GM12878 (cell line): ENCODE results near the gene PDE6A. TPM values are rescaled to one million over a fixed set of nuclear protein-coding genes. Genes with fewer than 3 reads are reported as not detected.

Experiments used
- ATAC-seq: fragments of 200-7000 bp; cut with Tn5 transposase; 3 replicates; pipeline ENCODE4 v1.9.1; 2020; ENCODE audit warnings: mild to moderate bottlenecking, moderate library complexity
- BruUV-seq: library from RNA; stranded (reverse); fragments of 400-500 nt; replicated peaks from 2 replicates; lab custom pipeline; 2021; lab: Mats Ljungman, UMichigan
- CTCF ChIA-PET: fragments of 300-600 bp; sonication (Branson Sonifier 250); formaldehyde crosslinking; extraction: SDS; loops from one replicate; lab custom pipeline; 2021; ENCODE audit warnings: inconsistent platforms; lab: Yijun Ruan, JAX
- POLR2A ChIA-PET: fragments of 350-600 bp; formaldehyde crosslinking; extraction: SDS; loops from one replicate; lab custom pipeline; 2021; ENCODE audit warnings: inconsistent platforms; lab: Charles Lee
- RAD21 ChIA-PET: fragments of 300-600 bp; sonication (Branson Sonifier 250); formaldehyde crosslinking; loops from one replicate; lab custom pipeline; 2023; ENCODE audit warnings: antibody characterized with exemption; ENCODE audit not compliant: unreplicated experiment; lab: Charles Lee
- SMC1A ChIA-PET: fragments of 300-600 bp; sonication (Branson Sonifier 250); formaldehyde crosslinking; loops from one replicate; lab custom pipeline; 2023; ENCODE audit not compliant: unreplicated experiment, uncharacterized antibody; lab: Charles Lee
- DNase-seq: peaks from one replicate; pipeline ENCODE4 v3.0.0-alpha.2; 2011; ENCODE audit warnings: low read depth, low spot score
- FAIRE-seq: peaks from 3 replicates; lab custom pipeline; 2011; peaks lifted over from hg19 to GRCh38; lab: Jason Lieb, UNC
- H2AFZ ChIP-seq: 2 replicates; pipeline ENCODE4 v1.6.0; 2011; ENCODE audit warnings: low read depth, low read length, control low read depth; ENCODE audit not compliant: control insufficient read depth
- H3K27ac ChIP-seq: 2 replicates; pipeline ENCODE4 v1.5.1; 2011; ENCODE audit warnings: control low read depth; ENCODE audit not compliant: control insufficient read depth, insufficient read depth
- H3K27me3 ChIP-seq, 2 experiments: replicated peaks in 1 of 2; 2 replicates each; pipeline versions ENCODE4 v1.6.0 to v1.6.1; 2011; ENCODE audit warnings: low read length in 1 of 2; ENCODE audit not compliant: control insufficient read depth in 2 of 2, insufficient read depth in 2 of 2
- H3K36me3 ChIP-seq, 2 experiments: 2 replicates each; pipeline ENCODE4 v1.5.1; 2011; ENCODE audit warnings: low read length in 1 of 2; ENCODE audit not compliant: control insufficient read depth in 2 of 2, insufficient read depth in 2 of 2
- H3K4me1 ChIP-seq: 2 replicates; pipeline ENCODE4 v1.6.1; 2011; ENCODE audit warnings: mild to moderate bottlenecking, low read length, moderate library complexity, mixed read lengths; ENCODE audit not compliant: control insufficient read depth, insufficient read depth
- H3K4me2 ChIP-seq: 2 replicates; pipeline ENCODE4 v1.6.0; 2011; ENCODE audit warnings: control low read depth; ENCODE audit not compliant: control insufficient read depth, insufficient read depth
- H3K4me3 ChIP-seq: fragments of 200-600 bp; sonication (generic); 2 replicates; pipeline ENCODE4 v1.5.1; 2016
- H3K79me2 ChIP-seq: 2 replicates; pipeline ENCODE4 v1.6.0; 2011; ENCODE audit warnings: low read length; ENCODE audit not compliant: control insufficient read depth, insufficient read depth
- H3K9ac ChIP-seq: 2 replicates; pipeline ENCODE4 v1.8.0; 2011; ENCODE audit warnings: low read length, control low read depth, mixed read lengths; ENCODE audit not compliant: control insufficient read depth, insufficient read depth
- H3K9me3 ChIP-seq: replicated peaks from 3 replicates; pipeline ENCODE4 v1.5.1; 2011; ENCODE audit warnings: mild to moderate bottlenecking, low read length; ENCODE audit not compliant: control insufficient read depth, insufficient read depth
- H4K20me1 ChIP-seq: 2 replicates; pipeline ENCODE4 v1.6.0; 2011; ENCODE audit not compliant: control insufficient read depth, insufficient read depth
- DPF2 ChIP-seq: fragments of 450-650 bp; IDR thresholded peaks from 2 replicates; pipeline ENCODE4 v1.6.1; 2017; ENCODE audit warnings: mild to moderate bottlenecking
- HCFC1 ChIP-seq: fragments of 150-350 bp; IDR thresholded peaks from 2 replicates; pipeline ENCODE4 v1.6.1; 2014; ENCODE audit warnings: low read length
- MEF2A ChIP-seq: IDR thresholded peaks from 2 replicates; pipeline ENCODE4 v1.6.1; 2011; ENCODE audit warnings: low read depth, mild to moderate bottlenecking, low read length, moderate library complexity; ENCODE audit not compliant: insufficient read depth
- MYC ChIP-seq: IDR thresholded peaks from 2 replicates; pipeline ENCODE4 v1.6.1; 2011; ENCODE audit warnings: mild to moderate bottlenecking, low read length, moderate library complexity, inconsistent platforms; ENCODE audit not compliant: insufficient read depth, insufficient replicate concordance, insufficient read length, severe bottlenecking
- RAD21 ChIP-seq: IDR thresholded peaks from 2 replicates; pipeline ENCODE4 v1.6.1; 2011; ENCODE audit warnings: mild to moderate bottlenecking, low read depth, low read length, moderate library complexity; ENCODE audit not compliant: insufficient read depth
- TCF12 ChIP-seq: IDR thresholded peaks from 2 replicates; pipeline ENCODE4 v1.6.1; 2011; ENCODE audit warnings: low read depth, mild to moderate bottlenecking, low read length
- YY1 ChIP-seq: IDR thresholded peaks from 2 replicates; pipeline ENCODE4 v1.6.1; 2011; ENCODE audit warnings: low read depth, mild to moderate bottlenecking, low read length
- WGBS: methylation state at CpG from one replicate; pipeline ENCODE4 v1.1.6; 2016; ENCODE audit warnings: low lambda C conversion rate; ENCODE audit not compliant: insufficient replicate concordance, insufficient coverage; ENCODE audit errors: missing lambda C conversion rate; 5-methylcytosine and 5-hydroxymethylcytosine counted together
- in situ Hi-C: fragments of 300-500 bp; cut with MboI; formaldehyde crosslinking; loops from 9 replicates; pipeline ENCODE4 v1.14.3; 2018; ENCODE audit warnings: mixed read lengths
- intact Hi-C: fragments of 100-400 bp; cut with micrococcal nuclease; formaldehyde crosslinking; loops from one replicate; pipeline ENCODE4 v1.14.2; 2022; ENCODE audit not compliant: unreplicated experiment
- polyA plus RNA-seq, 11 experiments: library from polyadenylated mRNA; depleted of rRNA in 4 of 11; unstranded in 6 of 11; stranded (reverse) in 5 of 11; fragments of >200 nt; fragmentation: Nextera tagmentation in 4 of 11; fragmentation: Illumina TruSeq in 1 of 11; extraction: Ambion mirVana in 4 of 11; extraction: Trizol in 1 of 11; gene quantifications; 1 replicate in 1 of 11; 2 replicates in 10 of 11; pipeline versions ENCODE4 v1.2.1 to v1.2.3, GENCODE V29; 2011 to 2016; ENCODE audit warnings: inconsistent platforms in 2 of 11, missing spikeins in 2 of 11, low read depth in 1 of 11
- total RNA-seq, 4 experiments: library from RNA; depleted of rRNA in 3 of 4; stranded (reverse); fragments of >200 nt in 3 of 4; fragmentation: Illumina TruSeq in 1 of 4; extraction: Trizol in 1 of 4; gene quantifications; 2 replicates each; pipeline versions ENCODE4 v1.2.1 to v1.2.3, GENCODE V29; 2013 to 2021
- TF ChIP-seq, protein P1 (sequence below): fragments of 150-350 bp; IDR thresholded peaks from 2 replicates; pipeline ENCODE4 v1.6.1; 2014; ENCODE audit warnings: mild to moderate bottlenecking, low read depth, low read length
- TF ChIP-seq, protein P2 (sequence below): IDR thresholded peaks from 2 replicates; pipeline ENCODE4 v1.6.1; 2011; ENCODE audit warnings: borderline replicate concordance, low read depth, mild to moderate bottlenecking, moderate library complexity, low read length; ENCODE audit not compliant: insufficient read depth, poor library complexity, severe bottlenecking
- TF ChIP-seq, protein P3 (sequence below): fragments of 450-650 bp; IDR thresholded peaks from 2 replicates; pipeline ENCODE4 v1.6.1; 2016; ENCODE audit warnings: mild to moderate bottlenecking, moderate library complexity, borderline replicate concordance

Gene PDE6A
- total and polyA plus RNA-seq, 10 of the 15 experiments (the other 5 are each of a cell fraction or from before 2014, with no cell fraction given), result 0.05 to 0.26 TPM; not detected in 8

DNA sequence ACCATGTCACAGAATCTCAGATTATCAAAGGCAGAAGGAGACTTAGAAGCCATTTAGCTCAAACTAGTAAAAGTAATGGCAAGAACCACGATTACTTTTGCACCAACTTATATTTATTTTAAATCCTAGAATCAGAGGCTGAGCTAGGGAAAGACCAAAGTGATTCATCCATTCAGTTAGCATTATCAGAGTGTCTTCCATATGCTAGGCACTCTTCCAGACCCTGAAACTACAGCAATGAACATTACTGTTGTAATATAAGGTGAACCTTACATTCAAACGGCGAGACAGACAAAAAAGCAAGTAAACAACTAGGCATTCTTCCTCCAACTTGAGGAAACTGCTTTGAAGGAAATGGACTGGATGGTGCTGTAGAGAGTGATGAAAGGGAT is 7.9 kb downstream of the PDE6A start:
- no peaks in the 10 kb centered on the region for H3K79me2 ChIP-seq
- no peaks in the 10 kb centered on the region for H4K20me1 ChIP-seq
- RAD21 ChIA-PET, result no interaction called here
- CTCF ChIA-PET, result interaction anchor here (1.0 to 1.4 kb wide), 2 partner anchors 10 to 22 kb away, joined by 3 read pairs; no protein-coding TSS in a partner anchor
- H3K36me3 ChIP-seq, result no peaks in the 10 kb centered on the region
- intact Hi-C loops, result no loop called here
- TF ChIP-seq, protein P1, sequence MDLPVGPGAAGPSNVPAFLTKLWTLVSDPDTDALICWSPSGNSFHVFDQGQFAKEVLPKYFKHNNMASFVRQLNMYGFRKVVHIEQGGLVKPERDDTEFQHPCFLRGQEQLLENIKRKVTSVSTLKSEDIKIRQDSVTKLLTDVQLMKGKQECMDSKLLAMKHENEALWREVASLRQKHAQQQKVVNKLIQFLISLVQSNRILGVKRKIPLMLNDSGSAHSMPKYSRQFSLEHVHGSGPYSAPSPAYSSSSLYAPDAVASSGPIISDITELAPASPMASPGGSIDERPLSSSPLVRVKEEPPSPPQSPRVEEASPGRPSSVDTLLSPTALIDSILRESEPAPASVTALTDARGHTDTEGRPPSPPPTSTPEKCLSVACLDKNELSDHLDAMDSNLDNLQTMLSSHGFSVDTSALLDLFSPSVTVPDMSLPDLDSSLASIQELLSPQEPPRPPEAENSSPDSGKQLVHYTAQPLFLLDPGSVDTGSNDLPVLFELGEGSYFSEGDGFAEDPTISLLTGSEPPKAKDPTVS, result no peak
- TF ChIP-seq, protein P2, sequence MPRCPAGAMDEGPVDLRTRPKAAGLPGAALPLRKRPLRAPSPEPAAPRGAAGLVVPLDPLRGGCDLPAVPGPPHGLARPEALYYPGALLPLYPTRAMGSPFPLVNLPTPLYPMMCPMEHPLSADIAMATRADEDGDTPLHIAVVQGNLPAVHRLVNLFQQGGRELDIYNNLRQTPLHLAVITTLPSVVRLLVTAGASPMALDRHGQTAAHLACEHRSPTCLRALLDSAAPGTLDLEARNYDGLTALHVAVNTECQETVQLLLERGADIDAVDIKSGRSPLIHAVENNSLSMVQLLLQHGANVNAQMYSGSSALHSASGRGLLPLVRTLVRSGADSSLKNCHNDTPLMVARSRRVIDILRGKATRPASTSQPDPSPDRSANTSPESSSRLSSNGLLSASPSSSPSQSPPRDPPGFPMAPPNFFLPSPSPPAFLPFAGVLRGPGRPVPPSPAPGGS, result no peak
- no peak for TF ChIP-seq MYC
- TF ChIP-seq TCF12, result no peak
- TF ChIP-seq, protein P3, sequence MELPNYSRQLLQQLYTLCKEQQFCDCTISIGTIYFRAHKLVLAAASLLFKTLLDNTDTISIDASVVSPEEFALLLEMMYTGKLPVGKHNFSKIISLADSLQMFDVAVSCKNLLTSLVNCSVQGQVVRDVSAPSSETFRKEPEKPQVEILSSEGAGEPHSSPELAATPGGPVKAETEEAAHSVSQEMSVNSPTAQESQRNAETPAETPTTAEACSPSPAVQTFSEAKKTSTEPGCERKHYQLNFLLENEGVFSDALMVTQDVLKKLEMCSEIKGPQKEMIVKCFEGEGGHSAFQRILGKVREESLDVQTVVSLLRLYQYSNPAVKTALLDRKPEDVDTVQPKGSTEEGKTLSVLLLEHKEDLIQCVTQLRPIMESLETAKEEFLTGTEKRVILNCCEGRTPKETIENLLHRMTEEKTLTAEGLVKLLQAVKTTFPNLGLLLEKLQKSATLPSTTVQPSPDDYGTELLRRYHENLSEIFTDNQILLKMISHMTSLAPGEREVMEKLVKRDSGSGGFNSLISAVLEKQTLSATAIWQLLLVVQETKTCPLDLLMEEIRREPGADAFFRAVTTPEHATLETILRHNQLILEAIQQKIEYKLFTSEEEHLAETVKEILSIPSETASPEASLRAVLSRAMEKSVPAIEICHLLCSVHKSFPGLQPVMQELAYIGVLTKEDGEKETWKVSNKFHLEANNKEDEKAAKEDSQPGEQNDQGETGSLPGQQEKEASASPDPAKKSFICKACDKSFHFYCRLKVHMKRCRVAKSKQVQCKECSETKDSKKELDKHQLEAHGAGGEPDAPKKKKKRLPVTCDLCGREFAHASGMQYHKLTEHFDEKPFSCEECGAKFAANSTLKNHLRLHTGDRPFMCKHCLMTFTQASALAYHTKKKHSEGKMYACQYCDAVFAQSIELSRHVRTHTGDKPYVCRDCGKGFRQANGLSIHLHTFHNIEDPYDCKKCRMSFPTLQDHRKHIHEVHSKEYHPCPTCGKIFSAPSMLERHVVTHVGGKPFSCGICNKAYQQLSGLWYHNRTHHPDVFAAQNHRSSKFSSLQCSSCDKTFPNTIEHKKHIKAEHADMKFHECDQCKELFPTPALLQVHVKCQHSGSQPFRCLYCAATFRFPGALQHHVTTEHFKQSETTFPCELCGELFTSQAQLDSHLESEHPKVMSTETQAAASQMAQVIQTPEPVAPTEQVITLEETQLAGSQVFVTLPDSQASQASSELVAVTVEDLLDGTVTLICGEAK, result no peak
- no peak for TF ChIP-seq RAD21
- TF ChIP-seq DPF2, result no peak
- no peak for TF ChIP-seq YY1
- TF ChIP-seq HCFC1, result no peak
- TF ChIP-seq MEF2A, result no peak
- peaks cover 0 to 2% of the 10 kb centered on the region in 2 experiments; a peak in 3 of 4 replicates for H3K27me3 ChIP-seq
- H3K4me2 ChIP-seq, result no peak overlapping the region
- no peaks in the 10 kb centered on the region for H3K9me3 ChIP-seq
- H3K4me3 ChIP-seq, result no peak overlapping the region
- no peaks in the 10 kb centered on the region for H3K4me1 ChIP-seq
- WGBS, result 50% methylated on average over 3 of the region's 3 CpGs
- in situ Hi-C loops, result no loop called here
- H2AFZ ChIP-seq, result no peak overlapping the region
- H3K9ac ChIP-seq, result no peak overlapping the region
- DNase-seq (no peak), FAIRE-seq (no peak), ATAC-seq (no peak)
- SMC1A ChIA-PET, result interaction anchor here (1.3 to 1.7 kb wide), 2 partner anchors 9 to 65 kb away, joined by 4 read pairs; no protein-coding TSS in a partner anchor
- BruUV-seq, result no TSS peak
- H3K27ac ChIP-seq, result no peak overlapping the region
- POLR2A ChIA-PET, result no interaction called here
